GM12878 (cell line): ENCODE measurements around the gene COL18A1. TPM values are rescaled to one million over a fixed set of nuclear protein-coding genes. Genes with fewer than 3 reads are reported as not detected.

ENCODE experiments used
- ATAC-seq: fragments of 200-7000 bp; cut with Tn5 transposase; 3 replicates; pipeline ENCODE4 v1.9.1; 2020; ENCODE audit warnings: mild to moderate bottlenecking, moderate library complexity
- BruUV-seq: library from RNA; stranded (reverse); fragments of 400-500 nt; replicated peaks from 2 replicates; lab custom pipeline; 2021; lab: Mats Ljungman, UMichigan
- CTCF ChIA-PET: fragments of 300-600 bp; sonication (Branson Sonifier 250); formaldehyde crosslinking; extraction: SDS; loops from one replicate; lab custom pipeline; 2021; ENCODE audit warnings: inconsistent platforms; lab: Yijun Ruan, JAX
- POLR2A ChIA-PET: fragments of 350-600 bp; formaldehyde crosslinking; extraction: SDS; loops from one replicate; lab custom pipeline; 2021; ENCODE audit warnings: inconsistent platforms; lab: Charles Lee
- RAD21 ChIA-PET: fragments of 300-600 bp; sonication (Branson Sonifier 250); formaldehyde crosslinking; loops from one replicate; lab custom pipeline; 2023; ENCODE audit warnings: antibody characterized with exemption; ENCODE audit not compliant: unreplicated experiment; lab: Charles Lee
- SMC1A ChIA-PET: fragments of 300-600 bp; sonication (Branson Sonifier 250); formaldehyde crosslinking; loops from one replicate; lab custom pipeline; 2023; ENCODE audit not compliant: unreplicated experiment, uncharacterized antibody; lab: Charles Lee
- DNase-seq: peaks from one replicate; pipeline ENCODE4 v3.0.0-alpha.2; 2011; ENCODE audit warnings: low read depth, low spot score
- FAIRE-seq: peaks from 3 replicates; lab custom pipeline; 2011; peaks lifted over from hg19 to GRCh38; lab: Jason Lieb, UNC
- H2AFZ ChIP-seq: 2 replicates; pipeline ENCODE4 v1.6.0; 2011; ENCODE audit warnings: low read depth, low read length, control low read depth; ENCODE audit not compliant: control insufficient read depth
- H3K27ac ChIP-seq: 2 replicates; pipeline ENCODE4 v1.5.1; 2011; ENCODE audit warnings: control low read depth; ENCODE audit not compliant: control insufficient read depth, insufficient read depth
- H3K27me3 ChIP-seq, 2 experiments: replicated peaks in 1 of 2; 2 replicates each; pipeline versions ENCODE4 v1.6.0 to v1.6.1; 2011; ENCODE audit warnings: low read length in 1 of 2; ENCODE audit not compliant: control insufficient read depth in 2 of 2, insufficient read depth in 2 of 2
- H3K36me3 ChIP-seq, 2 experiments: 2 replicates each; pipeline ENCODE4 v1.5.1; 2011; ENCODE audit warnings: low read length in 1 of 2; ENCODE audit not compliant: control insufficient read depth in 2 of 2, insufficient read depth in 2 of 2
- H3K4me1 ChIP-seq: 2 replicates; pipeline ENCODE4 v1.6.1; 2011; ENCODE audit warnings: mild to moderate bottlenecking, low read length, moderate library complexity, mixed read lengths; ENCODE audit not compliant: control insufficient read depth, insufficient read depth
- H3K4me2 ChIP-seq: 2 replicates; pipeline ENCODE4 v1.6.0; 2011; ENCODE audit warnings: control low read depth; ENCODE audit not compliant: control insufficient read depth, insufficient read depth
- H3K4me3 ChIP-seq: fragments of 200-600 bp; sonication (generic); 2 replicates; pipeline ENCODE4 v1.5.1; 2016
- H3K79me2 ChIP-seq: 2 replicates; pipeline ENCODE4 v1.6.0; 2011; ENCODE audit warnings: low read length; ENCODE audit not compliant: control insufficient read depth, insufficient read depth
- H3K9ac ChIP-seq: 2 replicates; pipeline ENCODE4 v1.8.0; 2011; ENCODE audit warnings: low read length, control low read depth, mixed read lengths; ENCODE audit not compliant: control insufficient read depth, insufficient read depth
- H3K9me3 ChIP-seq: replicated peaks from 3 replicates; pipeline ENCODE4 v1.5.1; 2011; ENCODE audit warnings: mild to moderate bottlenecking, low read length; ENCODE audit not compliant: control insufficient read depth, insufficient read depth
- H4K20me1 ChIP-seq: 2 replicates; pipeline ENCODE4 v1.6.0; 2011; ENCODE audit not compliant: control insufficient read depth, insufficient read depth
- CBFB ChIP-seq: IDR thresholded peaks from 2 replicates; pipeline ENCODE4 v1.6.1; 2016; ENCODE audit warnings: antibody characterized with exemption, low read depth
- HDAC6 ChIP-seq: fragments of 200-600 bp; sonication (generic); IDR thresholded peaks from one replicate; pipeline ENCODE4 v1.8.0; 2017; ENCODE audit warnings: antibody characterized with exemption; ENCODE audit not compliant: unreplicated experiment
- JUND ChIP-seq: IDR thresholded peaks from 2 replicates; pipeline ENCODE4 v1.6.1; 2012; ENCODE audit warnings: low read depth, mild to moderate bottlenecking, low read length, improper control_type of control experiment, moderate library complexity
- KAT2A ChIP-seq: conservative IDR thresholded peaks from 2 replicates; pipeline ENCODE4 v1.6.1; 2011; ENCODE audit warnings: low read depth, low read length; ENCODE audit not compliant: control insufficient read depth
- KDM1A ChIP-seq: fragments of 200-600 bp; sonication (generic); IDR thresholded peaks from 2 replicates; pipeline ENCODE4 v1.6.1; 2016; ENCODE audit warnings: borderline replicate concordance
- MEF2A ChIP-seq: IDR thresholded peaks from 2 replicates; pipeline ENCODE4 v1.6.1; 2011; ENCODE audit warnings: low read depth, mild to moderate bottlenecking, low read length, moderate library complexity; ENCODE audit not compliant: insufficient read depth
- NR2C2 ChIP-seq: IDR thresholded peaks from 2 replicates; pipeline ENCODE4 v1.6.1; 2011; ENCODE audit warnings: borderline replicate concordance, low read depth; ENCODE audit not compliant: control insufficient read depth, insufficient read length
- POLR2AphosphoS2 ChIP-seq: IDR thresholded peaks from 2 replicates; pipeline ENCODE4 v1.6.1; 2011; ENCODE audit warnings: low read depth, mild to moderate bottlenecking, low read length, improper control_type of control experiment, moderate library complexity
- ZBED1 ChIP-seq: IDR thresholded peaks from 2 replicates; pipeline ENCODE4 v1.6.1; 2016; ENCODE audit warnings: borderline replicate concordance
- WGBS: methylation state at CpG from one replicate; pipeline ENCODE4 v1.1.6; 2016; ENCODE audit warnings: low lambda C conversion rate; ENCODE audit not compliant: insufficient replicate concordance, insufficient coverage; ENCODE audit errors: missing lambda C conversion rate; 5-methylcytosine and 5-hydroxymethylcytosine counted together
- in situ Hi-C: fragments of 300-500 bp; cut with MboI; formaldehyde crosslinking; loops from 9 replicates; pipeline ENCODE4 v1.14.3; 2018; ENCODE audit warnings: mixed read lengths
- intact Hi-C: fragments of 100-400 bp; cut with micrococcal nuclease; formaldehyde crosslinking; loops from one replicate; pipeline ENCODE4 v1.14.2; 2022; ENCODE audit not compliant: unreplicated experiment
- polyA plus RNA-seq, 11 experiments: library from polyadenylated mRNA; depleted of rRNA in 4 of 11; unstranded in 6 of 11; stranded (reverse) in 5 of 11; fragments of >200 nt; fragmentation: Nextera tagmentation in 4 of 11; fragmentation: Illumina TruSeq in 1 of 11; extraction: Ambion mirVana in 4 of 11; extraction: Trizol in 1 of 11; gene quantifications; 1 replicate in 1 of 11; 2 replicates in 10 of 11; pipeline versions ENCODE4 v1.2.1 to v1.2.3, GENCODE V29; 2011 to 2016; ENCODE audit warnings: inconsistent platforms in 2 of 11, missing spikeins in 2 of 11, low read depth in 1 of 11
- total RNA-seq, 4 experiments: library from RNA; depleted of rRNA in 3 of 4; stranded (reverse); fragments of >200 nt in 3 of 4; fragmentation: Illumina TruSeq in 1 of 4; extraction: Trizol in 1 of 4; gene quantifications; 2 replicates each; pipeline versions ENCODE4 v1.2.1 to v1.2.3, GENCODE V29; 2013 to 2021
- TF ChIP-seq, protein P1 (sequence below): fragments of 450-650 bp; formaldehyde crosslinking; IDR thresholded peaks from 2 replicates; pipeline ENCODE4 v1.4.0; 2022; ENCODE audit warnings: mild to moderate bottlenecking, moderate library complexity
- TF ChIP-seq, protein P2 (sequence below): fragments of 450-650 bp; conservative IDR thresholded peaks from 2 replicates; pipeline ENCODE4 v1.6.1; 2017; ENCODE audit warnings: mild to moderate bottlenecking, moderate library complexity
- TF ChIP-seq, protein P3 (sequence below): IDR thresholded peaks from 2 replicates; pipeline ENCODE4 v1.6.1; 2012; ENCODE audit warnings: low read depth, low read length, improper control_type of control experiment
- TF ChIP-seq, protein P4 (sequence below): IDR thresholded peaks from 2 replicates; pipeline ENCODE4 v1.6.1; 2011; ENCODE audit warnings: low read depth, low read length, improper control_type of control experiment, borderline replicate concordance

COL18A1 gene
- total and polyA plus RNA-seq, 10 of the 15 experiments (the other 5 are each of a cell fraction or from before 2014, with no cell fraction given), result under 0.01 to 0.49 (median 0.09) TPM; not detected in 3

DNA sequence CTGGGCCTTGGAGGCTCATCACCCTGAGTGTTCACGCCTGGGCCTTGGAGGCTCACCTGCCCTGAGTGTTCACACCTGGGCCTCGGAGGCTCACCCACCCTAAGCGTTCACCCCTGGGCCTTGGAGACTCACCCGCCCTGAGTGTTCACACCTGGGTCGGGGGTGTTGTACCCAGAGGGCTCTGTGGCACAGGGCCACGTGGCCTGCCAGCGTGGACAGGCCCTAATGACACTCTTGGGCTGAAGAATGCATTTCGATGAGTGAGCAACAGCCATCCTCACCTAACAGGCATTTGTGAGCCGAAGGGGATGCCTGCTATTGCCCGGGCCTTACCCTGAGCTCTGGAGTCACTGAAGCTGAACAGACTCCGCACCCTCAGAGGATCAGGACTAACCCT, 119.8 kb downstream of the COL18A1 start (continued):
- TF ChIP-seq, protein P1, sequence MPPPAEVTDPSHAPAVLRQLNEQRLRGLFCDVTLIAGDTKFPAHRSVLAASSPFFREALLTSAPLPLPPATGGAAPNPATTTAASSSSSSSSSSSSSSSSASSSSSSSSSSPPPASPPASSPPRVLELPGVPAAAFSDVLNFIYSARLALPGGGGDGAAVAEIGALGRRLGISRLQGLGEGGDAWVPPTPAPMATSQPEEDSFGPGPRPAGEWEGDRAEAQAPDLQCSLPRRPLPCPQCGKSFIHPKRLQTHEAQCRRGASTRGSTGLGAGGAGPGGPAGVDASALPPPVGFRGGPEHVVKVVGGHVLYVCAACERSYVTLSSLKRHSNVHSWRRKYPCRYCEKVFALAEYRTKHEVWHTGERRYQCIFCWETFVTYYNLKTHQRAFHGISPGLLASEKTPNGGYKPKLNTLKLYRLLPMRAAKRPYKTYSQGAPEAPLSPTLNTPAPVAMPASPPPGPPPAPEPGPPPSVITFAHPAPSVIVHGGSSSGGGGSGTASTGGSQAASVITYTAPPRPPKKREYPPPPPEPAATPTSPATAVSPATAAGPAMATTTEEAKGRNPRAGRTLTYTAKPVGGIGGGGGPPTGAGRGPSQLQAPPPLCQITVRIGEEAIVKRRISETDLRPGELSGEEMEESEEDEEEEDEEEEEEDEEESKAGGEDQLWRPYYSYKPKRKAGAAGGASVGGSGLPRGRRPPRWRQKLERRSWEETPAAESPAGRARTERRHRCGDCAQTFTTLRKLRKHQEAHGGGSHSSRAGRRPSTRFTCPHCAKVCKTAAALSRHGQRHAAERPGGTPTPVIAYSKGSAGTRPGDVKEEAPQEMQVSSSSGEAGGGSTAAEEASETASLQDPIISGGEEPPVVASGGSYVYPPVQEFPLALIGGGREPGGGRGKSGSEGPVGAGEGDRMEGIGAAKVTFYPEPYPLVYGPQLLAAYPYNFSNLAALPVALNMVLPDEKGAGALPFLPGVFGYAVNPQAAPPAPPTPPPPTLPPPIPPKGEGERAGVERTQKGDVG, result no peak
- TF ChIP-seq, protein P2, sequence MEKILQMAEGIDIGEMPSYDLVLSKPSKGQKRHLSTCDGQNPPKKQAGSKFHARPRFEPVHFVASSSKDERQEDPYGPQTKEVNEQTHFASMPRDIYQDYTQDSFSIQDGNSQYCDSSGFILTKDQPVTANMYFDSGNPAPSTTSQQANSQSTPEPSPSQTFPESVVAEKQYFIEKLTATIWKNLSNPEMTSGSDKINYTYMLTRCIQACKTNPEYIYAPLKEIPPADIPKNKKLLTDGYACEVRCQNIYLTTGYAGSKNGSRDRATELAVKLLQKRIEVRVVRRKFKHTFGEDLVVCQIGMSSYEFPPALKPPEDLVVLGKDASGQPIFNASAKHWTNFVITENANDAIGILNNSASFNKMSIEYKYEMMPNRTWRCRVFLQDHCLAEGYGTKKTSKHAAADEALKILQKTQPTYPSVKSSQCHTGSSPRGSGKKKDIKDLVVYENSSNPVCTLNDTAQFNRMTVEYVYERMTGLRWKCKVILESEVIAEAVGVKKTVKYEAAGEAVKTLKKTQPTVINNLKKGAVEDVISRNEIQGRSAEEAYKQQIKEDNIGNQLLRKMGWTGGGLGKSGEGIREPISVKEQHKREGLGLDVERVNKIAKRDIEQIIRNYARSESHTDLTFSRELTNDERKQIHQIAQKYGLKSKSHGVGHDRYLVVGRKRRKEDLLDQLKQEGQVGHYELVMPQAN, result no peak
- no peak for TF ChIP-seq NR2C2

DNA sequence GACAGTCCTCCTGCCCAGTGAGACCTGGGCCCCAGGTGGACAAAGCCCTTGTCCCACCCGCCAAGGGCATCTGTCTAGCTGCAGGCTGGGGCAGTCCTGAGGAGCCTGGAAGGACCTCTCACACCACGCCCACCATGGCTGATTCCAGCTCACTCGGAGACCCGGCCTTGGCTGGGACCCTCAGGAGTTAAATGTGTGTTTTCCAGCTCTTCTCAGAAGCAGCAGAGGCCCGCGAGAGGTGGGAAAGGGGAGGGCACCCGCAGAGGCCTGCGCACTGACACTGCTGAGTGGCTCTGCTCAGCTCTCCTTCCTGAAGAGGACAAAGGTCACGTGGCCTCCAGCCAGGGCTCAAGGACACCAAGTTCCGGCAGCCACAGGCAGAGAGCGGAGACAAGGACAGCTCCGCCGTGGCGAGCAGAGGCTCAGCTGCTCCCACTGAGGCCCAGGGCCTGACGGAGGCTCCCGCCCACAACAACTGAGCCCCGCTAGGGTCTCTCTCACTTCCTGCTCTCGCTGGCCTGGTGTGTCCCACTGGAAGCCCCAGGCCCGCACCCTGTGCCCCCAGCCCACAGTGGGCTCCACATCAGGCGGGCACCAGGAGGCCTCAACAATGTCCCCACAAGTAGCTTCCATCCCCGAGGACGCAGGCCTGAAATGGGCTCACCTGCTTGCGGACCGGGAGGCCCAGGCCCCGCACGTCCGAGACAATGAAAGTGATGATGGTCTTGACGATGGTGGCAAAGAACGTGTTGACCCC, 120.4 kb downstream of the COL18A1 start:
- H3K4me3 ChIP-seq, result no peak overlapping the region
- H2AFZ ChIP-seq, result no peak overlapping the region
- H4K20me1 ChIP-seq, result no peaks in the 10 kb centered on the region
- in situ Hi-C loops (no loop called here), intact Hi-C loops (no loop called here)
- SMC1A ChIA-PET, result no interaction called here
- FAIRE-seq (no peak), ATAC-seq (no peak), DNase-seq (no peak)
- TF ChIP-seq KDM1A (no peak), MEF2A (no peak), JUND (no peak), ZBED1 (no peak), CBFB (no peak), HDAC6 (no peak), KAT2A (no peak), POLR2AphosphoS2 (no peak)
- TF ChIP-seq, protein P3, sequence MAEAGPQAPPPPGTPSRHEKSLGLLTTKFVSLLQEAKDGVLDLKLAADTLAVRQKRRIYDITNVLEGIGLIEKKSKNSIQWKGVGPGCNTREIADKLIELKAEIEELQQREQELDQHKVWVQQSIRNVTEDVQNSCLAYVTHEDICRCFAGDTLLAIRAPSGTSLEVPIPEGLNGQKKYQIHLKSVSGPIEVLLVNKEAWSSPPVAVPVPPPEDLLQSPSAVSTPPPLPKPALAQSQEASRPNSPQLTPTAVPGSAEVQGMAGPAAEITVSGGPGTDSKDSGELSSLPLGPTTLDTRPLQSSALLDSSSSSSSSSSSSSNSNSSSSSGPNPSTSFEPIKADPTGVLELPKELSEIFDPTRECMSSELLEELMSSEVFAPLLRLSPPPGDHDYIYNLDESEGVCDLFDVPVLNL, result no peak
- TF ChIP-seq, protein P4, sequence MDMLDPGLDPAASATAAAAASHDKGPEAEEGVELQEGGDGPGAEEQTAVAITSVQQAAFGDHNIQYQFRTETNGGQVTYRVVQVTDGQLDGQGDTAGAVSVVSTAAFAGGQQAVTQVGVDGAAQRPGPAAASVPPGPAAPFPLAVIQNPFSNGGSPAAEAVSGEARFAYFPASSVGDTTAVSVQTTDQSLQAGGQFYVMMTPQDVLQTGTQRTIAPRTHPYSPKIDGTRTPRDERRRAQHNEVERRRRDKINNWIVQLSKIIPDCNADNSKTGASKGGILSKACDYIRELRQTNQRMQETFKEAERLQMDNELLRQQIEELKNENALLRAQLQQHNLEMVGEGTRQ, result no peak
- CTCF ChIA-PET, result no interaction called here
- BruUV-seq, result no TSS peak
- no peaks in the 10 kb centered on the region for H3K27me3 ChIP-seq
- H3K9me3 ChIP-seq, result peaks cover 7% of the 10 kb centered on the region; the same call in 2 of the 3 replicates
- 94% methylated on average over 29 of the region's 29 CpGs for WGBS
- H3K9ac ChIP-seq, result no peak overlapping the region
- H3K4me1 ChIP-seq, result no peaks in the 10 kb centered on the region
- POLR2A ChIA-PET, result no interaction called here
- RAD21 ChIA-PET, result no interaction called here
- H3K27ac ChIP-seq, result no peak overlapping the region
- peaks cover 9 to 25% of the 10 kb centered on the region in 2 experiments for H3K36me3 ChIP-seq
- no peaks in the 10 kb centered on the region; the same call in 1 of the 2 replicates for H3K79me2 ChIP-seq
- H3K4me2 ChIP-seq, result no peak overlapping the region
